ENCODE measurements around the gene TEX2. TPM values are rescaled to one million over a fixed set of nuclear protein-coding genes. Genes with fewer than 3 reads are reported as not detected.

TEX2 gene
- total and polyA plus RNA-seq, 8 donors, result 8.9 to 30.3 (median 22.4) TPM

DNA sequence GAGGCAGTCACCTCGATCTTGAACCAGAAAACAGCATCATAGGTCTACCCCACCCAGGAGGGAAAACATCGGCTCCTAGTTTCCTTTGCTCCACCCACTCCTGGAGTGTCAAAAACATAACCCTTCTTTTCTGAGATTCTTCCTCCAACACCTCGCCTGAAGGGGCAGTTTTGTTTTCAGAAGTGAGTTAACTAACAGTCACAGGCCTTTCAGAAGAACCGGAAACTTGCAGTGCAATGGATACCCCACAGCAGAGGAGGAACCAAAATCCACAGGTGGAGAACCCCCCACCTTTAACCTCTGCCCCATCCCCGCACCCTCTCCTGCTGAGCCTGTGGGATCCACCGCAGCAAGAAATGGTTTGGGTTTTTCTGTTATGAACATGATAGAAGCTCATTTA, 7.8 kb upstream of the TEX2 start:
- H3K4me1 ChIP-seq, result no peaks in the 10 kb centered on the region
- H3K4me3 ChIP-seq, result no peak overlapping the region
- intact Hi-C loops (cut with DNase I), result no loop called here
- 85 to 87% methylated on average over 6 of the region's 6 CpGs for WGBS, 2 donors
- no peak overlapping the region for H3K27ac ChIP-seq
- no peak for FAIRE-seq
- H3K27me3 ChIP-seq, result no peaks in the 10 kb centered on the region
- no peak for ATAC-seq
- no peak for DNase-seq
- no peaks in the 10 kb centered on the region for H3K9me3 ChIP-seq
- no peaks in the 10 kb centered on the region for H3K36me3 ChIP-seq
- TF ChIP-seq, protein P1, sequence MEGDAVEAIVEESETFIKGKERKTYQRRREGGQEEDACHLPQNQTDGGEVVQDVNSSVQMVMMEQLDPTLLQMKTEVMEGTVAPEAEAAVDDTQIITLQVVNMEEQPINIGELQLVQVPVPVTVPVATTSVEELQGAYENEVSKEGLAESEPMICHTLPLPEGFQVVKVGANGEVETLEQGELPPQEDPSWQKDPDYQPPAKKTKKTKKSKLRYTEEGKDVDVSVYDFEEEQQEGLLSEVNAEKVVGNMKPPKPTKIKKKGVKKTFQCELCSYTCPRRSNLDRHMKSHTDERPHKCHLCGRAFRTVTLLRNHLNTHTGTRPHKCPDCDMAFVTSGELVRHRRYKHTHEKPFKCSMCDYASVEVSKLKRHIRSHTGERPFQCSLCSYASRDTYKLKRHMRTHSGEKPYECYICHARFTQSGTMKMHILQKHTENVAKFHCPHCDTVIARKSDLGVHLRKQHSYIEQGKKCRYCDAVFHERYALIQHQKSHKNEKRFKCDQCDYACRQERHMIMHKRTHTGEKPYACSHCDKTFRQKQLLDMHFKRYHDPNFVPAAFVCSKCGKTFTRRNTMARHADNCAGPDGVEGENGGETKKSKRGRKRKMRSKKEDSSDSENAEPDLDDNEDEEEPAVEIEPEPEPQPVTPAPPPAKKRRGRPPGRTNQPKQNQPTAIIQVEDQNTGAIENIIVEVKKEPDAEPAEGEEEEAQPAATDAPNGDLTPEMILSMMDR (IDR thresholded peaks at IDR 0.05), result no peak

DNA sequence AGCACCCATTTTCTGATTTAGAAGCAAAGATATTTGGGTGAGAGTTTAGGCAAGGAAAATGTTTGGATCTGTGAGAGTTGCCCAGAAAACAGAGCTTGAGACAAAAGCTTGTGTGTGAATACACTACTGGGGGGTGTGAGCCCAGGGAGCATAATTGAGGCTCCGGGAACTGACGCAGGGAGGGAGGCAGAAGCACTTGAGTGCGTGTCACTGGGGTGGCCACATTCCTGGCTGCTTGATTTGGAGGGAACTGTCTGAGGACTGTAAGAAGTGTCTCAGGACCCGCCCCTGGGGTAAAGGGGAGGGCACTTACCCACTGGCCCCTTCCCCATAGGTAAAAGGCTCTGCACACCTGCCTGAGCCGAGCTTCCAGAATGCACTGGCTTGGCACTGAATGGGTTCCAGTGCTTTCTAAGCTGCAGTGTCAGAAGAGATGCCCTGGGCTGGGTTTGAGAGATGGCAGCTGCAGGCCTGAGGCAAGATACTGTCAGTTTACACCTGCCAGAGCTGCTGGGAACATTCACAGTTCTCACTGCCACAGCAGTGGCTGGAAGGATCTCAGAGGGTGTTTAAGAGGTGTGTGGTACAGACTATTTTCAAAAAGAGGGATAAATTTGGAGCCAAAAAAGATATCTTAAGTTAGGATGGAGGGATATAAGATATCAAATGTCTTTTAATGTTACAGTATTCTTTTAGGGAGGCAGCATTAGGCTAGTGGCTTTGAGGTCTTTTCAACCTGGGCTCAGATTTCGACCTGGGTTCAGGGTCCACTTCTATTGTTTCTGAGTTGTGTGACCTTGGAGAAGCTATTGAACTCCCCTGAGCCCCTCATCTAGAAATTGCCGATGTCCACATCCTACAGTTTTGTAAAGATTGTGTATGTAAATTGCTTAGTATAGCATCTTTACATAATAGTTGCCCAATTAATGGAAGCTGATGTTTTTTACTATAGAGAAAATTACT, 6.9 kb upstream of the TEX2 start:
- ATAC-seq (no peak), DNase-seq (no peak), FAIRE-seq (no peak)
- H3K9me3 ChIP-seq, result no peaks in the 10 kb centered on the region
- intact Hi-C loops (cut with DNase I), result loop anchor here in 1 of 3 donors (10.0 kb wide), 1 partner anchor 115 kb away; no protein-coding TSS in a partner anchor
- WGBS, 2 donors, result 76% methylated on average over 7 of the region's 7 CpGs
- no peaks in the 10 kb centered on the region for H3K4me1 ChIP-seq
- H3K27me3 ChIP-seq, result no peaks in the 10 kb centered on the region
- no peaks in the 10 kb centered on the region for H3K36me3 ChIP-seq
- no peak overlapping the region for H3K27ac ChIP-seq
- H3K4me3 ChIP-seq, result no peak overlapping the region
- TF ChIP-seq, protein P1 (IDR thresholded peaks at IDR 0.05), result no peak

DNA sequence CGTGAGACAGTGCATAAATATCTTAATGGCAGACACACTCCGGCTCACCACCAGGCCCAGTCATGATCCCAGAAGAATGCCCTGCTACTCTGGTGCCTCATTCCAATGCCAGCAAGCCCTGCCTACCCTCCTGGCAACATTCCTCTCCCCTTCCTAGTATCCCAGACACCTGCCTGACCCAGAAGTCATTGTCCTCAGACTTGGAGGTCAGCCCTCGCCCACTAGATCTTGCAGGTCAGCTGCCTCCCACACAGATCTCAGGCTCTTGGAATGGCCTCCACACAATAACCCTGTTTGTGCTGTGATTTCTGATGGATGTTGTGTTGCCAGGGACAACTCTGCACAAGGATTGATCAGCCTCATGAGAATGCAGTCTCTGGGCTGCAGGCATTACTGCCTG, 1.8 kb upstream of the TEX2 start:
- ATAC-seq (no peak), DNase-seq (no peak), FAIRE-seq (no peak)
- TF ChIP-seq, protein P1 (IDR thresholded peaks at IDR 0.05), result no peak
- H3K27ac ChIP-seq, result no peak overlapping the region
- no peaks in the 10 kb centered on the region for H3K9me3 ChIP-seq
- intact Hi-C loops (cut with DNase I), result loop anchor here in 2 of 3 donors (5.0 to 10.0 kb wide), 2 partner anchors 108 to 110 kb away; no protein-coding TSS in a partner anchor
- WGBS, 2 donors, result 69 to 89% methylated on average over 3 of the region's 3 CpGs
- H3K4me3 ChIP-seq, result no peak overlapping the region
- peaks cover 8 to 20% (median 17%) of the 10 kb centered on the region in 3 donors for H3K4me1 ChIP-seq
- H3K27me3 ChIP-seq, result no peaks in the 10 kb centered on the region
- H3K36me3 ChIP-seq, result no peaks in the 10 kb centered on the region

DNA sequence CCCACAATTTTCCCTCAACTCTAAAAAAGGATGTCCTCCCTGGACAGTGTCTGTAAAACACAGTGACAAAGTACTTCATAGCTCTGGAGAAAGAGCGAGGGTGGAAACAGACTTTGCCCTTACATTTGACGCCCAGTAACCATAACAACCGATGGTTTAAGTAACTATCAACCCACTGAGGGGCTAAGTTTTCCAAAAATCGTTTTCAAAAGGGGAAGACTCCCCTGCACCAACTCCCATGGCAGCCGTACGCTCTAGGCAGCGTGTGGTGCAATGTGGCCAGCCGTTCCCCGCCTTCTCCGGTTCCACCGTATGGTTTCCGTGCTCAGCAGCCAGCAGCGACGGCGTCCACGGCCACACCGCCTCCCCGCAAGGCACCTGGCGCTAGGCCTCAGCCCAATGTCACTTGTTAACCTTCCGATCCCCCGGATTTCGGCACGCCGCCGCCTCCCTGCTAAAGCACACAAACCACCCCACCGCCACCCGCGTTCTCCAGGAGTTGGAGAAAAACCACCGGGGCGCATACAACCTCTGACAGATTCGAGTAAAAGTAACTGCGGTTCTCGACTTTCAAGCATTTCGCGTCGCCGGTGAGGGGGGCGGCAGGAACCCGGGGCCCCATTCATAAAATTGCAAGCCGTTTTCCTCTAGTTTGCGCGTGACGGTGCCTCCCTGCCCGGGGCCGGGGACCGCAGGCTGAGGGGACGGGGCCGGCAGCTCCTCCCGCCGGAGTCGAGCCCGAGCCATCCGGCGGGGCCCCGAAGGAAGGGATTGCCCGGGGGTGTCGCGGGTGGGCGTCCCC, 661 bp downstream of the TEX2 start:
- H3K36me3 ChIP-seq, result no peaks in the 10 kb centered on the region
- intact Hi-C loops (cut with DNase I), result loop anchor here in 2 of 3 donors (5.0 to 10.0 kb wide), 2 partner anchors 105 to 108 kb away; no protein-coding TSS in a partner anchor
- TF ChIP-seq, protein P1 (IDR thresholded peaks at IDR 0.05), result no peak
- FAIRE-seq, result no peak
- H3K27me3 ChIP-seq, result no peaks in the 10 kb centered on the region
- DNase-seq, result peak; percentile 69 to 89 (median 78)
- no peaks in the 10 kb centered on the region for H3K9me3 ChIP-seq
- peak overlapping the region; percentile 81 to 90 (median 84) for H3K27ac ChIP-seq
- WGBS, 2 donors, result 0 to 1% methylated on average over 45 to 59 of the region's 59 CpGs
- H3K4me3 ChIP-seq, result peak overlapping the region; percentile 83 to 97 (median 90)
- peaks cover 18 to 25% (median 24%) of the 10 kb centered on the region in 3 donors for H3K4me1 ChIP-seq
- peak; percentile 59 to 74 (median 70) for ATAC-seq
